HG03064 (cell line): ENCODE data around the gene GRIK5.
"Not testable (repeated sequence)": the region's sequence is repeated elsewhere in the genome, so short reads cannot be mapped to it uniquely, and the experiment has no call there.

Experiments used
- ATAC-seq: cut with Tn5 transposase; IDR thresholded peaks from one replicate; pipeline ENCODE4 v1.9.1; 2021; ENCODE audit warnings: low read depth; ENCODE audit not compliant: unreplicated experiment

GRIK5 gene

GRCh38 chr19:42023121-42023942 is 46.7 kb downstream of the GRIK5 start:
- ATAC-seq = no peak

- ATAC-seq = no peak
These were observed 47.4 kb downstream of the GRIK5 start for GRCh38 chr19:42022616-42023015.

DNA sequence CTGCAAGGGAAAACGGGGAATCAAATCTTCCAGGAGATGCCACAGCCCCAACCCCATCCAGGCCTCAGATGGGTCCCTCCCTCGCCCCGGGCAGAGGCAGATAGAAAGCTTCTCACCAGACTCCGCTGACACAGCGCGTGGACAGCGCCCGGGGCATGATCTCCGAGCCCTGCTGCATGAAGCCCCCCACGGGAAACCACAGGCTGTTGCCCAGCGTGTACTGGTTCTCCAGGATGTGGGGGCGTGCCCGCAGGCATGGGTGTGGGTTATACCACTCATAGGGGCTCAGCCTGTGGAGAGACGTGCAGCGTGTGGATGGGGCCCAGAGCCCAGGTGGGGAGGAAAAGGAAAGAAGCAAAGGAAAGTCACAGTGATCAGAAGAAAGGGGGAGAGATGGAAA is 48.8 kb downstream of the GRIK5 start:
- no peak for ATAC-seq

- ATAC-seq = no peak
These were observed 51.4 kb downstream of the GRIK5 start for GRCh38 chr19:42018503-42019193.

DNA sequence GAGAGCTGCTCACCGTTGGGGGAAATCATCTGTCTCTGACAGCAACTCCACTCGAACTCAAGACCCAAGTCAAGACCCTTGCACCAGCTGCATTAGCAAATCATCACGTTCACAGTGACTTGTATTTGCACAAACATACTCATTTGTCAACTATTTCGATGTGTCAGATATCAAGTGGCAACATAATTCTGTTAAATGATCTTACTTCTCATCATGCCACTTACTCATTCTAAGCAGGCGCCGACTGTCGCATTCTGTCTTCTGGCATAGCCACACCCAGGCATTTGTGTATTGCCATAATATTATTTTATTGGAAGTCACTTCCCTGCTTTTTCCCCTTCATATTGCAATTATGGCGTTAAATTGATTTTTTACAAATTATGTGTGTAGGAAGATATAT is 53.0 kb downstream of the GRIK5 start:
- ATAC-seq = no peak

DNA sequence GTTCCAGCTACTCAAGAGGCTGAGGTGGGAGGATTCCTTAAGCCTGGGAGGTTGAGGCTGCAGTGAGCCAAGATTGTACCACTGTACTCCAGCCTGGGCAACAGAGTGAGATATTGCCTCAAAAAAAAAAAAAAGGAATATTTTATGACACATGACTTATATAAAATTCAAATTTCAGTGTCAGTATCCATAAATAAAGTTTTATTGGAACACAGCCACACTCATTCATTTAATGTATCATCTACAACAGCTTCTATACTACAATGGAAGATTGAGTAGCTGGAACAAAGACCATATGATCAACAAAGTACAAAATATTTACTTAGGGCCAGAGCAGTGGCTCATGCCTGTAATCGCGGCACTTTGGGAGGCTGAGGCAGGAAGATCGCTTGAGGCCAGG is 57.3 kb downstream of the GRIK5 start:
- not testable (repeated sequence) for ATAC-seq

GRCh38 chr19:42010245-42011126 is 59.5 kb downstream of the GRIK5 start:
- ATAC-seq = no peak

GRCh38 chr19:42006569-42006968 is 63.4 kb downstream of the GRIK5 start:
- no peak for ATAC-seq

GRCh38 chr19:42005504-42005903 is 64.5 kb downstream of the GRIK5 start:
- ATAC-seq = no peak

GRCh38 chr19:42003506-42004294 is 66.3 kb downstream of the GRIK5 start:
- no peak for ATAC-seq

DNA sequence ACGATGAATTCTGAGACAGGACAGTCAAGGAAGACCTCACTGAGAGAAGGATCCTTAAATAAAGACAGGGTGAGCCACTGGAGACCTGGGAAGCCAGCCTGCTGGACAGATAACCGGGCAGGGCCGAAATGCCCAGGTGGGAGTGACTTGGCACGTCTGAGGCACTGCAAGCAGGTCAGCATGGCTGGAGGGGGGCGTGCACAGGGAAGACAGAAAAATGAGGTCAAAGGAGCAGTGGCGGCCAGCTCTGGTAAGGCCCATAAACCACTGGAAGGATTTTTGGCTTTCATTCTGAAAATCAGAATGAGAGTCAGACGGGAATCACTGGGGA is 70.2 kb downstream of the GRIK5 start:
- no peak for ATAC-seq

GRCh38 chr19:41999071-41999877 is 70.7 kb downstream of the GRIK5 start:
- ATAC-seq = no peak

DNA sequence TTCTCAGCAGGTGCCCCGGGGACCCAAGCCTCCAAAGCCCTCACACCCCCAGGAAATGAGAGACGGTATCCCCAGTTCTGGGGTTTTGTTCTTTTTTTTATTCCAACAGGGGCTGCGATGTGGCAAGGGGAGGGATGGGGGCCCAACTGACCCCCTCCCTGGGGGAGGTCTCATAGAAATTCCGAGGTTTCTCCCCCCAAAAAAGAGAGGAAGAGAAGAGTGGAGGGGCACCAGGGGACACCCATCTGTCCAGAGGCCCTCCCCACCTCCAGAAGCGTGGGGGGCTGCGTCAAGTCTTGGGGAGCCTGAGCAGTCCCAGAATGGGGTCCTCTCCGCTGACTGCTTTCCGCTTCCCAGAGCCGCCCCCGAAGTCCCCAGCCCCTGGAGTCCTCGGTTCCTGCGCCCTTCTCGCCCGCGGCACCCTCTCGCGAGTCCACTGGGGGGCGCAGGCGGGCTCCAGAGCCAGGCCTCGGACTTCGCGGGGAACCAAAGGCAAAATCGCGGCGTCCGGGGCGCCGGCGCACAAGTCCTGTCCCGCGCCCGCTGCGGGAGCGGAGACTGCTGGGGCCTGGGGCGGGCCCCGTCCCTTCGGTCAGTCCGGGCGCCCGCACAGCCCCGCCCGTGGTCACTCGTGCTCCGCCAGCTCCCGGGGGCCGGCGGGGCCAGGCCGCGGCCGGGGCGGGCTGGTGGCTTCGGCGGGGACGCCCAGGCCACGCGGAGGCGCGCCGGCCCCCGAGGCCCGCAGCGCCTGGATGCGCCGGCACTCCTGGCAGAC is 71.6 kb downstream of the GRIK5 start:
- no peak for ATAC-seq

DNA sequence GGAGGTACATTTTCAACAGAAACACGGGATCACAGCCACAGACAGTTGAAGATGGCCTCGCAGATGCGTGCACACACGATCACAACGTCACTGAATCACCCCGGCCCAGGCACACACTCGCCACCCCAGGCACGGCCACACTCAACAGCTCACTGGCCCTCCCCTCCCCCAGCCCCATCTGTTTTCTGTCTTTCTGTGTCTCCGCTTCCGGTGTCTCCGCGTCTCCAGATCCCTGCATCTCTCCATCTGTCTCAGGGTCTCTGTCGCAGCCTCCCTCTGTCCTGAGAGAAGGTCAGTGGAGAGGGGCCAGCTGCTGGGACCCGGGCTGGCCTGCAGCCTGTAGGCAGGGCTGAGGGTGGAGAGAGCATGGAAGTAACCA is 72.2 kb downstream of the GRIK5 start:
- ATAC-seq = no peak

GRCh38 chr19:41997121-41997850 is 72.7 kb downstream of the GRIK5 start:
- no peak for ATAC-seq

DNA sequence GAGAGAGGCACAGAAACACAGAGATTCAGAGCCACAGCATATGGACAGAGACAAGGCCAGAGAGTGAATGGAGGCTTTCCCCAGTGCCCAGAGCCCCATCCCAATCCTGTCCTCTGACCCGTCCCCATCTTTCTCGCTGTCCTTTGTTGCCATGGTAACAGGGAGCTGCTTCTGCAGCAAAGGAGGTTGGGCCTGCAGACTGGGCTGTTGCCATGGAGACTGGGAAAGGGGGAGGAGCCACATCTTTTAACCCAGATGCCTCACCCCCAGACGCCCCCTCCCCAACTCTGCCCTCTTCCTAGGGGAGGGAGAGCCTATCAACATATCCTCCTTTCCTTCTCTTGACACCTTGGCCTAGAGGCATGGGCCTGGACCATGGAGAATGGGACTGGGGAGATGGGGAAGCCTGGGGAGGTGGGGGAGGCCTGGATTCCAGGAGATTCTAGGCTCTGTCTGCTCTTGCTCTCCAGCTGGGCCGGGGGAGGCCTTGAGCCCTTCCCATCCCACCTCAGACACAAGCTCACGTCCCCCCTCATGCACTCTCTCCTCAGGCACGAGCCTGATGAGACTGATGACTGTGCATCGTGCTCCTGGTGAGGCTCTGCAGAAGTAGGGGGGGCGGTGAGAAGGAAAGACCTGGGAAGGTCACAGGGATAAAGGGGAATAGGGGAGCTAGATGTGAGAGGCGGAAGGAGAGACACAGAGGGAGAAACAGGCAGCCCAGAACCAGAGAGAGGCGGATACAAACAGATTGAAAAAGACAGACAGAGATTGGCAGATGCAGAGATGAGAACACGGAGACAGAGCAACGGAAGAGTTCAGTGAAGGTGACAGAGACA is 73.8 kb downstream of the GRIK5 start:
- ATAC-seq = no peak
